GM18870 (cell line): ENCODE results near the gene HPS1.
A peak's percentile ranks its signal among the peaks of the same experiment; 100 is the strongest.

Experiments used
- ATAC-seq: cut with Tn5 transposase; IDR thresholded peaks from one replicate; pipeline ENCODE4 v1.9.1; 2021; ENCODE audit warnings: moderate library complexity; ENCODE audit not compliant: unreplicated experiment

The HPS1 gene

DNA sequence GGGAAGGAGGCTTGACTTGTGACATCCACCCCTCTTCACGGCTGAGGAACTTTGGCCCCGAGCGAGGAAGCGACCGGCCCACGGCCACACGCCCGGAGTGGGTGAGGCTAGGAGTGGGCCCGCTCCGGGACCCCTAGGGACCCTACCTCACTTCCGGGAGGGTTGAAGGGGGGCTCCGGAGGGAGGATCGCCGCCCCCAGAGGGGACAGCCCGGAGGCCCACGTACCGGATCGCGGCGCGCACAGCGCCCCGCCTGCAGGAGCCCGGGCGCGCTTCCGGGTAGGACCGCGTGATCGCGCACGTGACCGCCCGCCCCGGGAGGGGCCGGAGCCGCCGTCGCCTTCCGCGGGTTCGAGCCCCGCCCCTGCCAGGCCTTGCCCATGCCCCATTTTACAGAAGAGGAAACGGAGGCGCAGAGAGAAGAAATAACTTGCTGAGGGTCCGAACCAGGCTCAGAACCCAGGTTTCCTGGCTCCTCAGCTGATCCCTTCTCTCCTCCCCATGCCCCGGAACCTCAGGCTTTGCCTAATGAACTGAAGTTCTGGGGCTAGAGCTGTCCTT, at the start of gene HPS1:
Gene HPS1 (minus strand): TSS at position 275 of the 561 bp plus-strand sequence. CDS start 3,695 bp downstream, outside the sequence.
- peak; percentile 68 for ATAC-seq

GRCh38 chr10:98492763-98493162, 46.0 kb upstream of the HPS1 start:
- ATAC-seq, result peak; percentile 69

DNA sequence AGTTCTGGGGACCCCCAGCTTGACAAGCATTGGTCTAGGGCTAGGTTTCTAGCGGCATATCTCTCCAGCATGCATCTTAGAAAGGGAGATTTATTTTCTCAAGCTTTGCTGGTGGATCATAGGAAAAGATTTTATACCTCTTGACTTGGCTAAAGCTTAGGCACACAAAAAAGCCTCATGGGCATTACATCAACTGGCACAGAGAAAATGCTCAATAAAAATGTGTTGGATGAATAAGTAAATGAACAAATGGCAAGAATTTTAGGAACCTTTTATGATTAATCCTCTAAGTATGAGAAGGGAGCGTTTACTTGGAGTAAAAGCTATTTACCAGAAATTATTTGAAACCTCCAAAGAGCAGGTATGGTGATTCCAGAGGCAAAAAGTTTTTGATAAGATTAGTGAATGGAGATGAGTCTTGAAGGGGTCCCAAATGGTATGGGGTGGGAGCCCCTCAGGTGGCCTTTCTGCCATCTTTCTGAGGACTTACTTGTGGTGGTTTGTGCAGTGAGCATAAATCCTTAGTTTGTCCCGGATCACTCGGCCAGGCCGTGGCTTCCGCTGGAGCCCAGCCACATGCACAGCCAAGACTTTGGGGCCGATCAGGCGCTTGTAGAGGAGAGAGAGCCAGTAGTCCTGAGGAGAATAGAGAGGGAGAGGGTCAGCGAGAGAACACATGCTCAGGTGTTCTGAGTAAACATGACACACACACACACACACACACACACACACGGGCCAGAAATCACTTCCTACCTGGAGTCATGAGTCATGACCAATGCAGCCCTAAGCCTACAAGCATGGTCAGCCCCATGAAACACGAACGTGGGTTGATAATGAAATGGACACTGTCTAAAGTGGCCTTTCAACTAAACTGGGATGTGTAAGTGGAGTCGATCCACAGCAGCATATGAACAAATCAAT, 43.1 kb upstream of the HPS1 start:
- no peak for ATAC-seq

GRCh38 chr10:98488669-98489430, 42.1 kb upstream of the HPS1 start:
- ATAC-seq, result no peak

DNA sequence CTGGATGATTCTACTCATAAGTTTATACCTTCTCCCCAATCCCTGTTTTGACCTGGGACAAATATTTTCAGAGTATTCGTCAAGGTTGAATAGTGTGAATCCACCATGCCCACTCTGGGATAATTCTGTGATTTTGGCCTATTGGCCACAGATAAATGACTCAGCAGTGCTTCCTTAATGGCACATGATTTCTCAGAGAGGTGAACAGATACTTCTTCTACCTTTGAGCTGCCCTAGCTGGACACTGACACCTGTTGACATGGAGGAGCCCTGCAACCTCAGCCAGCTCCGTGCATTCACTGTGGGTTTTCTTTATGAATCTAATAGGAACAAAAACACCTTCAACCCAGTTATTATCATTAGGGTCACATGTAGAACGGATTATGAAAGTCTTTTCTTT, 40.9 kb upstream of the HPS1 start:
- no peak for ATAC-seq

DNA sequence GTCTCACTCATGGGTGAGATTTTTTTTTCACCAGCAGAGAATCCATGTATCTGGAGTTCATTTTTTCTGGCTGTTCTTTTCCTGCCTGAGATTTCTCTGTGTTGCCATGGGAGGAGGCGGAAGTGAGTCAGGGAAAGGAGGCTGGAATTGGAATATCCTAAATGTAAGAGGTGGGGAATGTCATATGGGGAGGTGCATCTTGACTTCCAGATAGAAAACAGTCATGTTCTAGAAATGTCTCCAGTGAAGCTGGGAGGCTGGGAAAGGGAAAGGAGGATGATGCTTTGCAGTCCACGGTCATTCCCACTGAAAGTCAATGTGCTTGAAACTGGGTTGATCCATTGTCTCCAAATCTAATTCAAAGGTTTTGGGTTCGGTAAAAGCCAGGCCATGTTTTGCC, 39.7 kb upstream of the HPS1 start:
- no peak for ATAC-seq

DNA sequence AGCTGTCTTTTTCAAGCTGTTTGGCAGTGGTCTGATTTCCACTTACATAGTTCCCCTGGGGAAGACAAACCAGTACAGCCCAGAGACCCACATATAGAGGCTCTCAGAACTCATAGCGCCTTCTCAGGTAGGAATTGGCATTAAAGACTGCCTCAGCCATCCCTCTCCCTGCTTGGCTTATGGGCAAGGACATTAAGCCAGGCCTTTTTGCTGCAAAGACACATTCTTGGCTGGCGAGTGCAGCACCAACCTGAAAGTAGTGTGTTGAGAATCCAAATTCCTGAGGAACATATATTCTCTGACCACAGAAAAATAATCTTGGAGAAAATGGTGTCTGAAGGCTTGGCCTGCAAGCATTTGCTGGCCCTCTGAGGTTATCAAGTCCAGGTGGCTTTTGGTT, 39.2 kb upstream of the HPS1 start:
- no peak for ATAC-seq

DNA sequence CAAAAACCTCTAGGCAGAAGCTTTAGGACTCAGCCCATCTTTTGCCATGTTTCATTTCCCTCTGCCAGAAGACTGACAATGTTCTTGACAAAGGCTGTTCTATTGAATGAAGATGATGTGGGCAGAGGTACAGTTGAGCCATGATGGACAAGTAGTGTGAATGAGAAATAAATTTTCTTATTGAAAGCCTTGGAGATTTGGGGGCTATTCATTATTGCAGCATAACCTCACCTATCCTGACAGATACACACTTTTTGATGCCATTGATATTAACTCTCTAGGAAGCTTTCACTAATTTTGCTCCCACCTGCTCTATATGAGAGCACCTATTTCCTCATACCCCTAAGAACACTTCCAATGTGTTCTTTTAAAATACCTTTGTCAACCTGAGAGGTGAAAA, 36.9 kb upstream of the HPS1 start:
- no peak for ATAC-seq

DNA sequence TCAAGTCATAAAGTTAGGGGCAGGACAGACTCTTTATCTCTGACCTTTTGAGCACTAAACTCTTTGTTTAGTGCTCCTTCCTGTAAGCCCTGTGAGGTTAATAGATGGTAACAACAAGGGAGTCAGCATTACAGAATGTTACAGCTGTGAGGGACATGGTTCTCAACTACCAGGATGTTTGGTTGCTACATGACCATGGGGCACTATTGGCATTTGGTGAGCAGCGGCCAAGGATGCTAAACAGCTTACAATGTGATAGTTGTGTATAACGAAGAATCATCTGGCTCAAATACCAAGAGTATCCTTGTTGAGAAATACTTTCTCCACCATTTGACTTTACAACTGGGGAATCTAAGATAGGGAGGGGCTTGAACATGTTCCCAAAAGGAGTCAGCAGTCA, 35.4 kb upstream of the HPS1 start:
- ATAC-seq, result no peak

- ATAC-seq, result no peak
Observed at GRCh38 chr10:98481404-98481945, 34.7 kb upstream of the HPS1 start.

GRCh38 chr10:98478430-98479222, 31.9 kb upstream of the HPS1 start:
- ATAC-seq, result no peak

GRCh38 chr10:98477861-98478260, 31.1 kb upstream of the HPS1 start:
- no peak for ATAC-seq

DNA sequence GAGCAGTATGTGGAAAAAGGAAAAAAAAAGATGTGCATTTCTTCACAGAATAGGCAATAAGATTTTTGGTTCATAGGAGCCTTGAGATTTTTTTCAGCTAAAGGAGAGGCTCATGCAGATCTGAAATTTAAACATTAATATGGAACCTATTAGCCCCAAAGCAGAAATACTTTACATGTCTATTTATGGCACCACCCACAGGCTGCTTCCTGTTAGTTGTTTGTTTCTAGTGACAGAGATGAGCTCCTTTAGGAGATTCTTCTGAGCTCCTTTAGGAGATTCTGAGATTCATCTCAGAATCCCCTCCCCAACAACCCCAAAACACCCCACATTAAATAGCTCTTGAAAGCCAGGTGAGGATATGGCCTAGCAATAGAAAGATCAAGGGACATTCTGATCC, 27.9 kb upstream of the HPS1 start:
- peak; percentile 61 for ATAC-seq

DNA sequence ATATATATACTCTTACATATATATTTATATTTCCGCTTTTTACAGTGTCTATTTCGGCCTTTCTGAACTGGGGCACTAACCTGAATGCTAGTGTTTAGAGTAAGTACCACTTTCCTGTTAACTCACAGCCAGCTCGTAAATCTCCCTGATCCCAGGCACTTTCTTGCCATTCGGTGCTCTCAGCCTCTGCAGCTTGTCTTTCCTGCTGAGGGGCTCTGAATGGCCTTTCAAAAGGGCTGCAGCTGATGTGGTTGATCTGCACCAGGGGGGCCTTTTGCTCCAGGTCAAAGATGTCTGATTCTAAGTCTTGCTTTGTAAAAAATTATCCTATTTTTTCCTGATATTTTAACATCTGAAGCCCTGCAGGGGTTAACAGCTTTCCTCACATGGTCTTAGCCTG, 25.5 kb upstream of the HPS1 start:
- ATAC-seq, result no peak

GRCh38 chr10:98470850-98471249, 24.1 kb upstream of the HPS1 start:
- no peak for ATAC-seq

GRCh38 chr10:98469001-98469931, 22.5 kb upstream of the HPS1 start:
- no peak for ATAC-seq

GRCh38 chr10:98467506-98468318, 21.0 kb upstream of the HPS1 start:
- peak; percentile 88 for ATAC-seq

GRCh38 chr10:98466861-98467505, 20.2 kb upstream of the HPS1 start:
- ATAC-seq, result no peak
